Loucy (cell line): Measurements from ENCODE around the gene GNPDA1.

Experiments used
- EZH2phosphoT487 ChIP-seq: fragments of 200-600 bp; IDR thresholded peaks from 2 replicates; pipeline ENCODE4 v1.6.1; 2018; ENCODE audit warnings: antibody characterized with exemption, mild to moderate bottlenecking, moderate library complexity, borderline replicate concordance
- TF ChIP-seq, protein P1 (sequence below): fragments of 200-600 bp; sonication (generic); conservative IDR thresholded peaks from 2 replicates; pipeline ENCODE4 v1.5.1; 2014; ENCODE audit warnings: mild to moderate bottlenecking, antibody characterized with exemption, low read length

DNA sequence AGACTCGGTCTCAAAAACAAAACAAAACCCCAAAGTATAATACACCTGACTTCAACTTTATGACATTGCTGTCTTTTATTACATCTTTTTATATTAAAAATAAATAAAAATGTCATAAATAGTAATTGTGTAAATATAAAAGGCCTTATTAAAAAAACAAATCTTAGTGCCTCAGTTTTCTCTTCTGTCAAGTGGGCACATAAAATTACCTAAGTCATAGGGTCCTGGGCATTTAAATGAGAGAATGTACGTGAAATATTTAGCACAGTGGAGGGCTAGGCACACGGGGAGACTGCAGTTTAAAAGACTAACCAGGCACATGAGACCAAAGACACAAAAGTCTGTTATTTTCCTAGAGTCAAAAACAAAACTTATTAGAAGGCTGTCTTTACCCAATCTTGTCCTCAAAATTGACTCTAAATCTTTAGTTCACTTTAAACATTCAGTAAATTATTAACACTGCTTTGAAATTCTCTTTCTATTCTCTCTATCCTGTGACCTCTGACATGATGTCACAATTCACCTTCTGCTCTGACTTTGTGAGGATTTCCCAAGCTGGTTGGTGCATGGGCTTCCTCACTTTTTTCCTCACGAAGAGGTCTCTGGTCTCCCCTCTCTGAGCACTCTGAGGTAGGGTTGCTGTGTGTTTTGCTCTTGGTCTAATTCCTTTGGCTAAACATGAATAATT lies 46.4 kb downstream of the GNPDA1 start:
- TF ChIP-seq, protein P1, sequence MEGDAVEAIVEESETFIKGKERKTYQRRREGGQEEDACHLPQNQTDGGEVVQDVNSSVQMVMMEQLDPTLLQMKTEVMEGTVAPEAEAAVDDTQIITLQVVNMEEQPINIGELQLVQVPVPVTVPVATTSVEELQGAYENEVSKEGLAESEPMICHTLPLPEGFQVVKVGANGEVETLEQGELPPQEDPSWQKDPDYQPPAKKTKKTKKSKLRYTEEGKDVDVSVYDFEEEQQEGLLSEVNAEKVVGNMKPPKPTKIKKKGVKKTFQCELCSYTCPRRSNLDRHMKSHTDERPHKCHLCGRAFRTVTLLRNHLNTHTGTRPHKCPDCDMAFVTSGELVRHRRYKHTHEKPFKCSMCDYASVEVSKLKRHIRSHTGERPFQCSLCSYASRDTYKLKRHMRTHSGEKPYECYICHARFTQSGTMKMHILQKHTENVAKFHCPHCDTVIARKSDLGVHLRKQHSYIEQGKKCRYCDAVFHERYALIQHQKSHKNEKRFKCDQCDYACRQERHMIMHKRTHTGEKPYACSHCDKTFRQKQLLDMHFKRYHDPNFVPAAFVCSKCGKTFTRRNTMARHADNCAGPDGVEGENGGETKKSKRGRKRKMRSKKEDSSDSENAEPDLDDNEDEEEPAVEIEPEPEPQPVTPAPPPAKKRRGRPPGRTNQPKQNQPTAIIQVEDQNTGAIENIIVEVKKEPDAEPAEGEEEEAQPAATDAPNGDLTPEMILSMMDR = no peak
- TF ChIP-seq EZH2phosphoT487 = no peak
